Central memory CD8-positive, alpha-beta T cell (primary cell): Measurements from ENCODE around the gene WDTC1.
"Not testable (repeated sequence)": the region's sequence is repeated elsewhere in the genome, so short reads cannot be mapped to it uniquely, and the experiment has no call there.

Source experiments
- ATAC-seq: fragments of 150-1000 bp; cut with Tn5 transposase; replicated peaks from 2 replicates; pipeline ENCODE4 v1.10.0; 2022; ENCODE audit warnings: mild to moderate bottlenecking, moderate FRiP score, moderate number of reproducible peaks; ENCODE audit not compliant: poor library complexity, severe bottlenecking; ENCODE audit errors: extremely low read depth
- DNase-seq, 2 donors: peaks; one replicate each; pipeline ENCODE4 v3.0.0; 2021; ENCODE audit warnings: low spot score in 2 of 2
- H3K27ac Mint-ChIP-seq: one replicate; pipeline ENCODE4 v1.8.0; 2022; ENCODE audit warnings: low read depth, mild to moderate bottlenecking, moderate library complexity, mixed read lengths
- H3K27me3 Mint-ChIP-seq: one replicate; pipeline ENCODE4 v1.8.0; 2022; ENCODE audit warnings: mixed read lengths
- H3K36me3 Mint-ChIP-seq: one replicate; pipeline ENCODE4 v1.8.0; 2022; ENCODE audit warnings: mild to moderate bottlenecking, moderate library complexity, mixed read lengths; ENCODE audit not compliant: insufficient read depth
- H3K4me1 Mint-ChIP-seq: one replicate; pipeline ENCODE4 v1.8.0; 2022; ENCODE audit warnings: mixed read lengths
- H3K4me3 Mint-ChIP-seq: one replicate; pipeline ENCODE4 v1.8.0; 2022; ENCODE audit warnings: mild to moderate bottlenecking, moderate library complexity, mixed read lengths
- H3K9me3 Mint-ChIP-seq: one replicate; pipeline ENCODE4 v1.8.0; 2022; ENCODE audit warnings: mixed read lengths

Gene WDTC1

GRCh38 chr1:27258598-27258997 is 24.2 kb downstream of the WDTC1 start:
- H3K36me3 Mint-ChIP-seq = peaks cover 14% of the 10 kb centered on the region
- H3K4me3 Mint-ChIP-seq = no peak overlapping the region
- no peaks in the 10 kb centered on the region for H3K27me3 Mint-ChIP-seq
- no peaks in the 10 kb centered on the region for H3K9me3 Mint-ChIP-seq
- peaks cover 31% of the 10 kb centered on the region for H3K4me1 Mint-ChIP-seq
- ATAC-seq (no peak), DNase-seq (no peak)
- peak overlapping the region; percentile 7 for H3K27ac Mint-ChIP-seq

- Mint-ChIP-seq H3K36me3 (peaks cover 34% of the 10 kb centered on the region), H3K27ac (no peak overlapping the region), H3K4me1 (no peaks in the 10 kb centered on the region), H3K4me3 (no peak overlapping the region), H3K9me3 (no peaks in the 10 kb centered on the region), H3K27me3 (no peaks in the 10 kb centered on the region)
- DNase-seq (no peak), ATAC-seq (no peak)
Measured at GRCh38 chr1:27267153-27267552, 32.7 kb downstream of the WDTC1 start.

- H3K36me3 Mint-ChIP-seq = peaks cover 27% of the 10 kb centered on the region
- no peaks in the 10 kb centered on the region for H3K9me3 Mint-ChIP-seq
- no peak overlapping the region for H3K4me3 Mint-ChIP-seq
- H3K4me1 Mint-ChIP-seq = no peaks in the 10 kb centered on the region
- no peak for ATAC-seq
- H3K27ac Mint-ChIP-seq = no peak overlapping the region
- H3K27me3 Mint-ChIP-seq = no peaks in the 10 kb centered on the region
- no peak for DNase-seq
Measured at GRCh38 chr1:27269276-27269675, 34.8 kb downstream of the WDTC1 start.

- DNase-seq (no peak), ATAC-seq (no peak)
- Mint-ChIP-seq H3K4me3 (no peak overlapping the region), H3K27me3 (no peaks in the 10 kb centered on the region), H3K4me1 (peaks cover 16% of the 10 kb centered on the region), H3K27ac (no peak overlapping the region), H3K9me3 (no peaks in the 10 kb centered on the region), H3K36me3 (peaks cover 14% of the 10 kb centered on the region)
Measured at GRCh38 chr1:27274204-27274603, 39.8 kb downstream of the WDTC1 start.

GRCh38 chr1:27275696-27276095 is 41.3 kb downstream of the WDTC1 start:
- no peak for ATAC-seq
- H3K27me3 Mint-ChIP-seq = no peaks in the 10 kb centered on the region

GRCh38 chr1:27284425-27285273 is 50.2 kb downstream of the WDTC1 start:
- H3K27ac Mint-ChIP-seq = no peak overlapping the region
- H3K4me3 Mint-ChIP-seq = no peak overlapping the region
- ATAC-seq (peak; percentile 83), DNase-seq (peak; percentile 75 to 87)
- H3K4me1 Mint-ChIP-seq = peaks cover 5% of the 10 kb centered on the region
- H3K27me3 Mint-ChIP-seq = no peaks in the 10 kb centered on the region
- peaks cover 33% of the 10 kb centered on the region for H3K36me3 Mint-ChIP-seq
- H3K9me3 Mint-ChIP-seq = no peaks in the 10 kb centered on the region

More at GRCh38 chr1:27275696-27276095, 41.3 kb downstream of the WDTC1 start:
- Mint-ChIP-seq H3K36me3 (peaks cover 17% of the 10 kb centered on the region), H3K4me1 (peaks cover 16% of the 10 kb centered on the region), H3K27ac (no peak overlapping the region), H3K9me3 (no peaks in the 10 kb centered on the region), H3K4me3 (no peak overlapping the region)
- no peak for DNase-seq

- DNase-seq = no peak
- H3K9me3 Mint-ChIP-seq = no peaks in the 10 kb centered on the region
- ATAC-seq = no peak
- H3K27me3 Mint-ChIP-seq = no peaks in the 10 kb centered on the region
- H3K4me3 Mint-ChIP-seq = no peak overlapping the region
- peaks cover 5% of the 10 kb centered on the region for H3K4me1 Mint-ChIP-seq
- peaks cover 34% of the 10 kb centered on the region for H3K36me3 Mint-ChIP-seq
- no peak overlapping the region for H3K27ac Mint-ChIP-seq
Measured at GRCh38 chr1:27285274-27285660, 50.8 kb downstream of the WDTC1 start.

GRCh38 chr1:27285821-27286220 is 51.4 kb downstream of the WDTC1 start:
- H3K36me3 Mint-ChIP-seq = peaks cover 37% of the 10 kb centered on the region
- H3K27ac Mint-ChIP-seq, H3K27me3 Mint-ChIP-seq, H3K4me1 Mint-ChIP-seq, ATAC-seq, H3K9me3 Mint-ChIP-seq, H3K4me3 Mint-ChIP-seq, DNase-seq: not testable (repeated sequence)

GRCh38 chr1:27289125-27289524 is 54.7 kb downstream of the WDTC1 start:
- DNase-seq, H3K27me3 Mint-ChIP-seq, H3K4me3 Mint-ChIP-seq, H3K4me1 Mint-ChIP-seq, H3K27ac Mint-ChIP-seq, H3K9me3 Mint-ChIP-seq, ATAC-seq: not testable (repeated sequence)
- peaks cover 49% of the 10 kb centered on the region for H3K36me3 Mint-ChIP-seq

- ATAC-seq = no peak
- Mint-ChIP-seq H3K27ac (no peak overlapping the region), H3K4me1 (peaks cover 5% of the 10 kb centered on the region), H3K4me3 (no peak overlapping the region), H3K9me3 (no peaks in the 10 kb centered on the region), H3K36me3 (peaks cover 44% of the 10 kb centered on the region), H3K27me3 (no peaks in the 10 kb centered on the region)
- no peak for DNase-seq
Measured at GRCh38 chr1:27290581-27290980, 56.1 kb downstream of the WDTC1 start.

- ATAC-seq (no peak), DNase-seq (no peak)
- H3K9me3 Mint-ChIP-seq = no peaks in the 10 kb centered on the region
- H3K4me1 Mint-ChIP-seq = peaks cover 5% of the 10 kb centered on the region
- H3K4me3 Mint-ChIP-seq = no peak overlapping the region
- H3K36me3 Mint-ChIP-seq = peaks cover 43% of the 10 kb centered on the region
- H3K27ac Mint-ChIP-seq = peak overlapping the region; percentile 41
- H3K27me3 Mint-ChIP-seq = no peaks in the 10 kb centered on the region
Measured at GRCh38 chr1:27292106-27292505, 57.7 kb downstream of the WDTC1 start.

- Mint-ChIP-seq H3K36me3 (peaks cover 36% of the 10 kb centered on the region), H3K4me3 (no peak overlapping the region)
- ATAC-seq = no peak
Measured at GRCh38 chr1:27293915-27294314, 59.5 kb downstream of the WDTC1 start.

GRCh38 chr1:27296773-27297291 is 62.4 kb downstream of the WDTC1 start:
- Mint-ChIP-seq H3K4me1 (peaks cover 4% of the 10 kb centered on the region), H3K27ac (no peak overlapping the region), H3K9me3 (no peaks in the 10 kb centered on the region), H3K27me3 (no peaks in the 10 kb centered on the region), H3K36me3 (peaks cover 40% of the 10 kb centered on the region), H3K4me3 (no peak overlapping the region)
- ATAC-seq (peak; percentile 41), DNase-seq (peak; percentile 18 to 57)

More at GRCh38 chr1:27293915-27294314, 59.5 kb downstream of the WDTC1 start:
- H3K27me3 Mint-ChIP-seq = no peaks in the 10 kb centered on the region
- H3K4me1 Mint-ChIP-seq = no peaks in the 10 kb centered on the region
- H3K27ac Mint-ChIP-seq = no peak overlapping the region
- no peaks in the 10 kb centered on the region for H3K9me3 Mint-ChIP-seq
- no peak for DNase-seq
